ENCODE measurements around the gene KIDINS220. TPM values are rescaled to one million over a fixed set of nuclear protein-coding genes. Genes with fewer than 3 reads are reported as not detected.

KIDINS220 gene
- total and polyA plus RNA-seq, 2 experiments from 2014 or later: 12.8 to 38.2 TPM

GRCh38 chr2:8858910-8859309 lies 21.5 kb upstream of the KIDINS220 start (continued):
- TF ChIP-seq, protein P1, sequence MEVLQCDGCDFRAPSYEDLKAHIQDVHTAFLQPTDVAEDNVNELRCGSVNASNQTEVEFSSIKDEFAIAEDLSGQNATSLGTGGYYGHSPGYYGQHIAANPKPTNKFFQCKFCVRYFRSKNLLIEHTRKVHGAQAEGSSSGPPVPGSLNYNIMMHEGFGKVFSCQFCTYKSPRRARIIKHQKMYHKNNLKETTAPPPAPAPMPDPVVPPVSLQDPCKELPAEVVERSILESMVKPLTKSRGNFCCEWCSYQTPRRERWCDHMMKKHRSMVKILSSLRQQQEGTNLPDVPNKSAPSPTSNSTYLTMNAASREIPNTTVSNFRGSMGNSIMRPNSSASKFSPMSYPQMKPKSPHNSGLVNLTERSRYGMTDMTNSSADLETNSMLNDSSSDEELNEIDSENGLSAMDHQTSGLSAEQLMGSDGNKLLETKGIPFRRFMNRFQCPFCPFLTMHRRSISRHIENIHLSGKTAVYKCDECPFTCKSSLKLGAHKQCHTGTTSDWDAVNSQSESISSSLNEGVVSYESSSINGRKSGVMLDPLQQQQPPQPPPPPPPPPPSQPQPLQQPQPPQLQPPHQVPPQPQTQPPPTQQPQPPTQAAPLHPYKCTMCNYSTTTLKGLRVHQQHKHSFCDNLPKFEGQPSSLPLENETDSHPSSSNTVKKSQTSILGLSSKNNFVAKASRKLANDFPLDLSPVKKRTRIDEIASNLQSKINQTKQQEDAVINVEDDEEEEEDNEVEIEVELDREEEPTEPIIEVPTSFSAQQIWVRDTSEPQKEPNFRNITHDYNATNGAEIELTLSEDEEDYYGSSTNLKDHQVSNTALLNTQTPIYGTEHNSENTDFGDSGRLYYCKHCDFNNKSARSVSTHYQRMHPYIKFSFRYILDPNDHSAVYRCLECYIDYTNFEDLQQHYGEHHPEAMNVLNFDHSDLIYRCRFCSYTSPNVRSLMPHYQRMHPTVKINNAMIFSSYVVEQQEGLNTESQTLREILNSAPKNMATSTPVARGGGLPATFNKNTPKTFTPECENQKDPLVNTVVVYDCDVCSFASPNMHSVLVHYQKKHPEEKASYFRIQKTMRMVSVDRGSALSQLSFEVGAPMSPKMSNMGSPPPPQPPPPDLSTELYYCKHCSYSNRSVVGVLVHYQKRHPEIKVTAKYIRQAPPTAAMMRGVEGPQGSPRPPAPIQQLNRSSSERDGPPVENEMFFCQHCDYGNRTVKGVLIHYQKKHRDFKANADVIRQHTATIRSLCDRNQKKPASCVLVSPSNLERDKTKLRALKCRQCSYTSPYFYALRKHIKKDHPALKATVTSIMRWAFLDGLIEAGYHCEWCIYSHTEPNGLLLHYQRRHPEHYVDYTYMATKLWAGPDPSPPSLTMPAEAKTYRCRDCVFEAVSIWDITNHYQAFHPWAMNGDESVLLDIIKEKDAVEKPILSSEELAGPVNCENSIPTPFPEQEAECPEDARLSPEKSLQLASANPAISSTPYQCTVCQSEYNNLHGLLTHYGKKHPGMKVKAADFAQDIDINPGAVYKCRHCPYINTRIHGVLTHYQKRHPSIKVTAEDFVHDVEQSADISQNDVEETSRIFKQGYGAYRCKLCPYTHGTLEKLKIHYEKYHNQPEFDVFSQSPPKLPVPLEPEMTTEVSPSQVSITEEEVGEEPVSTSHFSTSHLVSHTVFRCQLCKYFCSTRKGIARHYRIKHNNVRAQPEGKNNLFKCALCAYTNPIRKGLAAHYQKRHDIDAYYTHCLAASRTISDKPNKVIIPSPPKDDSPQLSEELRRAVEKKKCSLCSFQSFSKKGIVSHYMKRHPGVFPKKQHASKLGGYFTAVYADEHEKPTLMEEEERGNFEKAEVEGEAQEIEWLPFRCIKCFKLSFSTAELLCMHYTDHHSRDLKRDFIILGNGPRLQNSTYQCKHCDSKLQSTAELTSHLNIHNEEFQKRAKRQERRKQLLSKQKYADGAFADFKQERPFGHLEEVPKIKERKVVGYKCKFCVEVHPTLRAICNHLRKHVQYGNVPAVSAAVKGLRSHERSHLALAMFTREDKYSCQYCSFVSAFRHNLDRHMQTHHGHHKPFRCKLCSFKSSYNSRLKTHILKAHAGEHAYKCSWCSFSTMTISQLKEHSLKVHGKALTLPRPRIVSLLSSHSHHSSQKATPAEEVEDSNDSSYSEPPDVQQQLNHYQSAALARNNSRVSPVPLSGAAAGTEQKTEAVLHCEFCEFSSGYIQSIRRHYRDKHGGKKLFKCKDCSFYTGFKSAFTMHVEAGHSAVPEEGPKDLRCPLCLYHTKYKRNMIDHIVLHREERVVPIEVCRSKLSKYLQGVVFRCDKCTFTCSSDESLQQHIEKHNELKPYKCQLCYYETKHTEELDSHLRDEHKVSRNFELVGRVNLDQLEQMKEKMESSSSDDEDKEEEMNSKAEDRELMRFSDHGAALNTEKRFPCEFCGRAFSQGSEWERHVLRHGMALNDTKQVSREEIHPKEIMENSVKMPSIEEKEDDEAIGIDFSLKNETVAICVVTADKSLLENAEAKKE (CRISPR knock-in tag; IDR thresholded peaks at IDR 0.05): no peak
- no peak for TF ChIP-seq EZH2 (IDR thresholded peaks at IDR 0.05; ENCODE audit: low read depth, unreplicated experiment)

DNA sequence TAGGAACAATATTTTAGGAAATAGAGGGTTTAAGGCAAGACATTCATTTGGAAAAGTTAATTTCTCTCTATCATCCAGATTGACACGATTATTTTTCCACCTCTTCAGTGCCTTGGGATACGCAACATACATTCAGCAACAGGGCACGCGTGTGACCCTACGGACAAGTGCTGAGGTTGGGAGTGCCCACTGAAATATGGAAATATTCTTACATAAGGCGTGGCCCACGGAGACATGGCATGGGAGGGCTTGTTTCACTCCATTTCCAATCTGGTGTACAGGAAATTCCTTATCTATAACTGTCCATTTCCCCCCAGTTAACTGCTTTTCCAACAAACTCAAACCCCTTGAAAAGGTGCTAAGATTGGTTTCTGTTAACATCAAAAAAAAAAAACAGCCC lies 20.9 kb upstream of the KIDINS220 start:
- ATAC-seq: no peak
- no peaks in the 10 kb centered on the region for H3F3A ChIP-seq (replicated peaks; ENCODE audit: low read depth)
- H3K4me2 ChIP-seq: no peak overlapping the region
- TF ChIP-seq NANOG (IDR thresholded peaks at IDR 0.05; ENCODE audit: borderline replicate concordance) (no peak), ZNF114 (CRISPR knock-in tag; IDR thresholded peaks at IDR 0.05) (no peak)
- TF ChIP-seq, protein P2, sequence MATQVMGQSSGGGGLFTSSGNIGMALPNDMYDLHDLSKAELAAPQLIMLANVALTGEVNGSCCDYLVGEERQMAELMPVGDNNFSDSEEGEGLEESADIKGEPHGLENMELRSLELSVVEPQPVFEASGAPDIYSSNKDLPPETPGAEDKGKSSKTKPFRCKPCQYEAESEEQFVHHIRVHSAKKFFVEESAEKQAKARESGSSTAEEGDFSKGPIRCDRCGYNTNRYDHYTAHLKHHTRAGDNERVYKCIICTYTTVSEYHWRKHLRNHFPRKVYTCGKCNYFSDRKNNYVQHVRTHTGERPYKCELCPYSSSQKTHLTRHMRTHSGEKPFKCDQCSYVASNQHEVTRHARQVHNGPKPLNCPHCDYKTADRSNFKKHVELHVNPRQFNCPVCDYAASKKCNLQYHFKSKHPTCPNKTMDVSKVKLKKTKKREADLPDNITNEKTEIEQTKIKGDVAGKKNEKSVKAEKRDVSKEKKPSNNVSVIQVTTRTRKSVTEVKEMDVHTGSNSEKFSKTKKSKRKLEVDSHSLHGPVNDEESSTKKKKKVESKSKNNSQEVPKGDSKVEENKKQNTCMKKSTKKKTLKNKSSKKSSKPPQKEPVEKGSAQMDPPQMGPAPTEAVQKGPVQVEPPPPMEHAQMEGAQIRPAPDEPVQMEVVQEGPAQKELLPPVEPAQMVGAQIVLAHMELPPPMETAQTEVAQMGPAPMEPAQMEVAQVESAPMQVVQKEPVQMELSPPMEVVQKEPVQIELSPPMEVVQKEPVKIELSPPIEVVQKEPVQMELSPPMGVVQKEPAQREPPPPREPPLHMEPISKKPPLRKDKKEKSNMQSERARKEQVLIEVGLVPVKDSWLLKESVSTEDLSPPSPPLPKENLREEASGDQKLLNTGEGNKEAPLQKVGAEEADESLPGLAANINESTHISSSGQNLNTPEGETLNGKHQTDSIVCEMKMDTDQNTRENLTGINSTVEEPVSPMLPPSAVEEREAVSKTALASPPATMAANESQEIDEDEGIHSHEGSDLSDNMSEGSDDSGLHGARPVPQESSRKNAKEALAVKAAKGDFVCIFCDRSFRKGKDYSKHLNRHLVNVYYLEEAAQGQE (IDR thresholded peaks at IDR 0.05; ENCODE audit: unreplicated experiment): no peak
- TF ChIP-seq, protein P1 (CRISPR knock-in tag; IDR thresholded peaks at IDR 0.05): no peak

More for the DNA sequence above, 20.9 kb upstream of the KIDINS220 start:
- Histone ChIP-seq H3K4me1 (ENCODE audit: insufficient read depth) (peaks cover 3% of the 10 kb centered on the region; the same call in 1 of the 2 replicates), H3K27me3 (ENCODE audit: insufficient read depth) (no peaks in the 10 kb centered on the region), H3K9me2 (ENCODE audit: insufficient read depth) (no peaks in the 10 kb centered on the region), H2AFZ (no peak overlapping the region), H3K4me3 (no peak overlapping the region), H3K79me2 (replicated peaks; ENCODE audit: insufficient read depth) (no peaks in the 10 kb centered on the region), H3K36me3 (ENCODE audit: insufficient read depth) (no peaks in the 10 kb centered on the region), H3K27ac (ENCODE audit: low read depth) (no peak overlapping the region), H4K20me1 (replicated peaks; ENCODE audit: insufficient read depth) (no peaks in the 10 kb centered on the region)
- peaks cover 2% of the 10 kb centered on the region; the same call in 2 of the 3 replicates for H3K36me3 Mint-ChIP-seq (ENCODE audit: low read depth)
- H3K4me3 Mint-ChIP-seq: no peak overlapping the region
- no peak overlapping the region; the same call in 1 of the 2 replicates for H3K27ac Mint-ChIP-seq
- H3K4me1 Mint-ChIP-seq: peaks cover 6% of the 10 kb centered on the region; the same call in 2 of the 3 replicates
- H3K9me3 Mint-ChIP-seq: no peaks in the 10 kb centered on the region
- no peak for DNase-seq (ENCODE audit: low spot score)
- H3K27me3 Mint-ChIP-seq (ENCODE audit: insufficient read depth, low read depth, poor library complexity): no peaks in the 10 kb centered on the region

Data from GM23338 (cell line).